ENCODE results near the gene FUS.
"Not testable (repeated sequence)": the region's sequence is repeated elsewhere in the genome, so short reads cannot be mapped to it uniquely, and the experiment has no call there.

DNA sequence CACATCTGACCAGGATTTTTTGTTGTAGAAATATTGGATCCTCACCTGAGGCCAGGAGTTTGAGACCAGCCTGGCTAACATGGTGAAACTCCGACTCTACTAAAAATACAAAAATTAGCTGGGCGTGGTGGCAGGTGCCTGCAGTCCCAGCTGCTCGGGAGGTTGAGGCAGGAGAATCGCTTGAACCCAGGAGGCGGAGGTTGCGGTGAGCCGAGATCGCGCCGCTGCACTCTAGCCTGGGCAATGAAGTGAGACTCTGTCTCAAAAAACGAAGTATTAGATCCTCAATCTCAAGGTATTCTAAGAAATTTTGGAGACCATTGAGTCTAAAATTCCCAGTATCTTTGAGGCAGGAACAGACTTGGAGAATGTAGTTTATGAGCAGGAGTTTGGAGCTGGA is 15.9 kb downstream of the FUS start:
- TF ChIP-seq, protein P1, sequence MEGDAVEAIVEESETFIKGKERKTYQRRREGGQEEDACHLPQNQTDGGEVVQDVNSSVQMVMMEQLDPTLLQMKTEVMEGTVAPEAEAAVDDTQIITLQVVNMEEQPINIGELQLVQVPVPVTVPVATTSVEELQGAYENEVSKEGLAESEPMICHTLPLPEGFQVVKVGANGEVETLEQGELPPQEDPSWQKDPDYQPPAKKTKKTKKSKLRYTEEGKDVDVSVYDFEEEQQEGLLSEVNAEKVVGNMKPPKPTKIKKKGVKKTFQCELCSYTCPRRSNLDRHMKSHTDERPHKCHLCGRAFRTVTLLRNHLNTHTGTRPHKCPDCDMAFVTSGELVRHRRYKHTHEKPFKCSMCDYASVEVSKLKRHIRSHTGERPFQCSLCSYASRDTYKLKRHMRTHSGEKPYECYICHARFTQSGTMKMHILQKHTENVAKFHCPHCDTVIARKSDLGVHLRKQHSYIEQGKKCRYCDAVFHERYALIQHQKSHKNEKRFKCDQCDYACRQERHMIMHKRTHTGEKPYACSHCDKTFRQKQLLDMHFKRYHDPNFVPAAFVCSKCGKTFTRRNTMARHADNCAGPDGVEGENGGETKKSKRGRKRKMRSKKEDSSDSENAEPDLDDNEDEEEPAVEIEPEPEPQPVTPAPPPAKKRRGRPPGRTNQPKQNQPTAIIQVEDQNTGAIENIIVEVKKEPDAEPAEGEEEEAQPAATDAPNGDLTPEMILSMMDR (IDR thresholded peaks at IDR 0.05), result not testable (repeated sequence)
- TF ChIP-seq, protein P2, sequence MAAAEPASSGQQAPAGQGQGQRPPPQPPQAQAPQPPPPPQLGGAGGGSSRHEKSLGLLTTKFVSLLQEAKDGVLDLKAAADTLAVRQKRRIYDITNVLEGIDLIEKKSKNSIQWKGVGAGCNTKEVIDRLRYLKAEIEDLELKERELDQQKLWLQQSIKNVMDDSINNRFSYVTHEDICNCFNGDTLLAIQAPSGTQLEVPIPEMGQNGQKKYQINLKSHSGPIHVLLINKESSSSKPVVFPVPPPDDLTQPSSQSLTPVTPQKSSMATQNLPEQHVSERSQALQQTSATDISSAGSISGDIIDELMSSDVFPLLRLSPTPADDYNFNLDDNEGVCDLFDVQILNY (CRISPR knock-in tag; IDR thresholded peaks at IDR 0.05), result not testable (repeated sequence)
- TF ChIP-seq SP1 (CRISPR knock-in tag; conservative IDR thresholded peaks at IDR 0.05); FOXJ3 (CRISPR knock-in tag; IDR thresholded peaks at IDR 0.05; ENCODE audit: borderline replicate concordance); FOXP1 (CRISPR knock-in tag; IDR thresholded peaks at IDR 0.05; ENCODE audit: borderline replicate concordance); ZNF317 (CRISPR knock-in tag; IDR thresholded peaks at IDR 0.05; ENCODE audit: borderline replicate concordance, low read depth); NR3C1 (CRISPR knock-in tag; conservative IDR thresholded peaks at IDR 0.05; ENCODE audit: low read depth); GABPB1 (CRISPR knock-in tag; IDR thresholded peaks at IDR 0.05): not testable (repeated sequence)
- TF ChIP-seq, protein P3, sequence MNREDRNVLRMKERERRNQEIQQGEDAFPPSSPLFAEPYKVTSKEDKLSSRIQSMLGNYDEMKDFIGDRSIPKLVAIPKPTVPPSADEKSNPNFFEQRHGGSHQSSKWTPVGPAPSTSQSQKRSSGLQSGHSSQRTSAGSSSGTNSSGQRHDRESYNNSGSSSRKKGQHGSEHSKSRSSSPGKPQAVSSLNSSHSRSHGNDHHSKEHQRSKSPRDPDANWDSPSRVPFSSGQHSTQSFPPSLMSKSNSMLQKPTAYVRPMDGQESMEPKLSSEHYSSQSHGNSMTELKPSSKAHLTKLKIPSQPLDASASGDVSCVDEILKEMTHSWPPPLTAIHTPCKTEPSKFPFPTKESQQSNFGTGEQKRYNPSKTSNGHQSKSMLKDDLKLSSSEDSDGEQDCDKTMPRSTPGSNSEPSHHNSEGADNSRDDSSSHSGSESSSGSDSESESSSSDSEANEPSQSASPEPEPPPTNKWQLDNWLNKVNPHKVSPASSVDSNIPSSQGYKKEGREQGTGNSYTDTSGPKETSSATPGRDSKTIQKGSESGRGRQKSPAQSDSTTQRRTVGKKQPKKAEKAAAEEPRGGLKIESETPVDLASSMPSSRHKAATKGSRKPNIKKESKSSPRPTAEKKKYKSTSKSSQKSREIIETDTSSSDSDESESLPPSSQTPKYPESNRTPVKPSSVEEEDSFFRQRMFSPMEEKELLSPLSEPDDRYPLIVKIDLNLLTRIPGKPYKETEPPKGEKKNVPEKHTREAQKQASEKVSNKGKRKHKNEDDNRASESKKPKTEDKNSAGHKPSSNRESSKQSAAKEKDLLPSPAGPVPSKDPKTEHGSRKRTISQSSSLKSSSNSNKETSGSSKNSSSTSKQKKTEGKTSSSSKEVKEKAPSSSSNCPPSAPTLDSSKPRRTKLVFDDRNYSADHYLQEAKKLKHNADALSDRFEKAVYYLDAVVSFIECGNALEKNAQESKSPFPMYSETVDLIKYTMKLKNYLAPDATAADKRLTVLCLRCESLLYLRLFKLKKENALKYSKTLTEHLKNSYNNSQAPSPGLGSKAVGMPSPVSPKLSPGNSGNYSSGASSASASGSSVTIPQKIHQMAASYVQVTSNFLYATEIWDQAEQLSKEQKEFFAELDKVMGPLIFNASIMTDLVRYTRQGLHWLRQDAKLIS (CRISPR knock-in tag; IDR thresholded peaks at IDR 0.05; ENCODE audit: borderline replicate concordance), result not testable (repeated sequence)
